Measurements from ENCODE around the gene NLRP9.

The NLRP9 gene

DNA sequence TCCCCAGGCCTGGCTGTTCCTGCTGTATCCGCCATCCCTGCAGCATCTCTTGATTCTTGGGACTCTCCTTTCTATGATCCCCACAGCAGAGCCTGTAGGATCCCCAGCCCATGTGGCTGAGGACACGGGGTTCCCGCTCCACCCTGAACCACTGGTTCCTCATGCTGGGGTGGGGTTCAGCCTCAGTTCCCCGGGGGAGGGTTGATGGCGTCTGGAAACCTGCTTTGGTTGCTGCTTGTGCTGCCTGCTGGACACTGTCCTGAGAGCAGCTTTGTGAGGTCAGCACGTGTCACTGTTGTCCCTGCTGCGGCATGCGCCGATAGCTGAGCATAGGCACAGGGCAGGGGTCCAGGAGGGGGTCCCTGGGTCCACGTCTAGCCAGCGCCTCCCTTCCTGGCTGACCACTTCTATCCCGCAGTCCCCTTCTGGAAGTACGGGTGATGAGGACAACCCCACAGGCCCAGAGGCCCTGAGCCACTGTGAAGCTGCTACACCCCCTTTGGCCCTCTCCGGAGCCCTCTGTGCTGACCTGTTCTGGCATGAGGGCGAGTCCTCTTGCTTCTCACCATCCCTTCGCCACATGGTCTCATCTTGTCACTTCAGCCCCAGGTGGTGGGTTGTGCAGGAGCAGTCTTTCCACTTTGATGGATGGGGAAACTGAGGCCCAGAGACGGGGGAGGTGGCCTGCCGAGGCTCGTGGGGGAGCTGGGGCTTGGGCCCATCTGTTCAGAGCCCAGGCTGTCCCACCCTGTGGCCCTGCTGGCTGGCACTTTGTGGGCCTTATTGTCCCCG lies 57.7 kb downstream of the NLRP9 start:
- TF ChIP-seq, protein P1, sequence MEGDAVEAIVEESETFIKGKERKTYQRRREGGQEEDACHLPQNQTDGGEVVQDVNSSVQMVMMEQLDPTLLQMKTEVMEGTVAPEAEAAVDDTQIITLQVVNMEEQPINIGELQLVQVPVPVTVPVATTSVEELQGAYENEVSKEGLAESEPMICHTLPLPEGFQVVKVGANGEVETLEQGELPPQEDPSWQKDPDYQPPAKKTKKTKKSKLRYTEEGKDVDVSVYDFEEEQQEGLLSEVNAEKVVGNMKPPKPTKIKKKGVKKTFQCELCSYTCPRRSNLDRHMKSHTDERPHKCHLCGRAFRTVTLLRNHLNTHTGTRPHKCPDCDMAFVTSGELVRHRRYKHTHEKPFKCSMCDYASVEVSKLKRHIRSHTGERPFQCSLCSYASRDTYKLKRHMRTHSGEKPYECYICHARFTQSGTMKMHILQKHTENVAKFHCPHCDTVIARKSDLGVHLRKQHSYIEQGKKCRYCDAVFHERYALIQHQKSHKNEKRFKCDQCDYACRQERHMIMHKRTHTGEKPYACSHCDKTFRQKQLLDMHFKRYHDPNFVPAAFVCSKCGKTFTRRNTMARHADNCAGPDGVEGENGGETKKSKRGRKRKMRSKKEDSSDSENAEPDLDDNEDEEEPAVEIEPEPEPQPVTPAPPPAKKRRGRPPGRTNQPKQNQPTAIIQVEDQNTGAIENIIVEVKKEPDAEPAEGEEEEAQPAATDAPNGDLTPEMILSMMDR (IDR thresholded peaks at IDR 0.05; ENCODE audit: insufficient read depth, low read depth, low read length, missing control alignments), result no peak
- no peak for DNase-seq (ENCODE audit: low read depth)
- H3K4me3 ChIP-seq (ENCODE audit: low read depth, low read length), result no peak overlapping the region

DNA sequence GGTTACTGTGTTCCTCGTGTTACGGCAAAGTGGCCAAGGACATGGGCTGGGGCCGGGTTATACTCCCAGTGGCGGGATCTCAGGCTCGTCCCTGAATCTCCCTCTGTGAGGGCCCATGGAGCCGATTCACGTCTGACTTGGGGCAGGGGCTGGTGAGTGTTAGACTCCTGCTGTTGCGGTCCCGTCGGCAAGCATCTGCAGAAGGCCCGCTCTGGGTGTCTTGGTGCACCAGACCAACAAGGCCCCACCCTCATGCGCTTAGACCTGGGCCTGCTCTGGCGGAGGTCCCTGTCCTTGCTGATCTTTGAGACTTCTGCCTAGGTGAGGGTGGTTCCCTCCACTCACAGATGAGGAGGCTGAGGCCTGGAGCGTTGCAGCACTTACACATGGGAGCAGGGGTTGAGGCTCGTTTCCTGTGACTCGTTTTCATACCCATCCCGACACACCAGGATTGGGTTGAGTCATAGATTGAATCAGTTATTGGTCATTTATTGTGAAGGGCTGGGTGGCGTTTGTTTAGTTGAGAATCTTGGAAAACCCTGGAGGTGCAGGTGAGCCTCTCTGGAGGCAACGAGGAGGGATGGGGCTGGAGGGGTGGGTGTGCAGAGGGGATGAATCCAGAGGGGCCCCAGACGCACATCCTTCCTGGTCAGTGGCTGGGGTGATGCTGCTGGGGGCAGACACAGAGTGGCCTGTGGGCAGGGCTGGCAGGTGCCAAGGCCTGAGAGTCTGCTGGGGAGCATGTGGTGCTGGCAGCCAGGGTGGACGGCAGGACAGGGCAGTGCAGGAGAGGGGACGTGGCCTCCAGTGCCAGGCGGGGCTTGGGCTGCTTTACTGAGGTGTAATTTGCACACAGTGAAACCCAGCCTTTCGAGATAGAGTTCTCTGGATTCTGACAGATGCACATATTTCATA lies 58.6 kb downstream of the NLRP9 start:
- TF ChIP-seq, protein P1 (IDR thresholded peaks at IDR 0.05; ENCODE audit: insufficient read depth, low read depth, low read length, missing control alignments), result no peak
- no peak overlapping the region for H3K4me3 ChIP-seq (ENCODE audit: low read depth, low read length)
- DNase-seq (ENCODE audit: low read depth), result no peak

DNA sequence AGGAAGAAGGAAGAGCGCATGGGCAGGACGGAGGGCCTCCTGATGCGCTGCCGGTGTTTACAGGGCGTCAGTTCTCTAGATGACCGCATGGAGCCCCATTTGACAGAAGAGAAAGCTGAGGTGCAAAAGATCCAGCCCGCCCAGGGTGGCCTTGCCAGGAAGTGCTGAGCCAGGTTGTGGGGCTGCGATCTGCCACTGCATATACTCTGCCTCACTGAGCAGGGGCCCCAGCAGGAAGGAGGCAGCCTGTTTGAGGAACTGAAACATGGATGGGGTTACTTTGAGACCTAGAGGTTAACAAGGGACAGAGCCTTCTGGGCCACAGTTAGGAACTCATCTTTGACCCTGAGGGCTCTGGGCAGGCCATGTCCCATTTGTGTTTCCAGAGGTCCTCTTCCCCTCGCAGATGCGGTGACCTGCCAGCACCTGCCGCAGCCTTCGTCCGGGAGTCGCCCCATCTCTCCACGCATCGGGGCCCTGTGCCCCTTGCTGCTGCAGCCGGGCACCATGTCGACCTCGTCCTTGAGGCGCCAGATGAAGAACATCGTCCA lies 60.0 kb downstream of the NLRP9 start:
- peak overlapping the region; percentile 96 for H3K4me3 ChIP-seq (ENCODE audit: low read depth, low read length)
- TF ChIP-seq, protein P1 (IDR thresholded peaks at IDR 0.05; ENCODE audit: insufficient read depth, low read depth, low read length, missing control alignments), result peak; percentile 39
- peak; percentile 97 for DNase-seq (ENCODE audit: low read depth)

DNA sequence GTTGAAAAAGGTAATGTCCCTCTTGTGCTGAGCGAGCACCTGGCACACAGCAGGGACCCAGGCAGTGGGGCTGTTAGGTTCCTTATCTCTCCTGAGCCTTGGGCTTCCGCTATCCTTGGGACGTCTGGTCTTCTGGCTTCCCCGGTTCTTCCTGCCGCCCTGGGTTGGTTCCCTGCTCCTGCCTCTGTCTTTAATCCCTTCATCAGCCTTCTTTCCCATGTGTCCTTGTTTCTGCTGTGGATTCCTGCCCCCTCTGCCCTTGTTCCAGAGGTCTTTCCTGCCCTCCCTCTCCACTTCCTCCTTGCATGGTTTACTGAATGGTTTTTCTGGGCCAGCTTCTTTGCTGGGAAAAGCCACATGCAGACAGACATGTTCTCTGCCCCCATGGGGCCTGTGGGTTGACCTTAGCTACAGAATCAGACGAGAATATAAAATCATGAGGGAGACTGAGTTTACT lies 60.6 kb downstream of the NLRP9 start:
- TF ChIP-seq, protein P1 (IDR thresholded peaks at IDR 0.05; ENCODE audit: insufficient read depth, low read depth, low read length, missing control alignments), result no peak
- H3K4me3 ChIP-seq (ENCODE audit: low read depth, low read length), result peak overlapping the region; percentile 96
- peak; percentile 32 for DNase-seq (ENCODE audit: low read depth)

DNA sequence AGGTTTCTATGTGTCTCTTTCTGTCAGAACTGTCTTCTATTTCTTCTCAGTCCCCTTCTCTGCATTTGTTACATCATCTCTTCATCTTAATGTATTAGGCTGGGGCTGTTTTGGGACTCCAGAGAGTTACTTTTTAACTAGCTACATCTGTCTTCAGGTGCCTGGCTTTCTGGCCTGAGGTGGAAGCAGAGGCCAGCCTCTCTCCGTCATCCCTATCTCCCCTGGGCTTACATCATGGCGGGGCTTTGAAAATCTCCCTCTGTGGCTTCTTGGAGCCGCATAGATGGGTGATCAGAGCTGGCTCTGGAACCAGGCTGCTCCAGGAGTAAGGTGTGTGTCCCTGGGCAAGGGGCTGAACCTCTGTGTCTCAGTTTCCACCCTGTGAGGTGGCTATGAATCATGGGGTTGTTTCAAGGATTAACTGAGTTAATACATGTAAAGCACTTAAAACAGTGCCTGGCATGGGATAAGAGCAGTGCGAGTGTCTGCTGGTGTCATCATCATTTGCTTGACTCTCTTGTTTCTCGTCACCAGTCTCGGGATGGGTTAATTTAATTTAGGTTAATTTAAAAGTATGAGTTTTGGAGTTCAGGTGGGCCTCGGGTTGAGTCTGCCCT lies 61.2 kb downstream of the NLRP9 start:
- H3K4me3 ChIP-seq (ENCODE audit: low read depth, low read length), result peak overlapping the region; percentile 96
- TF ChIP-seq, protein P1 (IDR thresholded peaks at IDR 0.05; ENCODE audit: insufficient read depth, low read depth, low read length, missing control alignments), result no peak

DNA sequence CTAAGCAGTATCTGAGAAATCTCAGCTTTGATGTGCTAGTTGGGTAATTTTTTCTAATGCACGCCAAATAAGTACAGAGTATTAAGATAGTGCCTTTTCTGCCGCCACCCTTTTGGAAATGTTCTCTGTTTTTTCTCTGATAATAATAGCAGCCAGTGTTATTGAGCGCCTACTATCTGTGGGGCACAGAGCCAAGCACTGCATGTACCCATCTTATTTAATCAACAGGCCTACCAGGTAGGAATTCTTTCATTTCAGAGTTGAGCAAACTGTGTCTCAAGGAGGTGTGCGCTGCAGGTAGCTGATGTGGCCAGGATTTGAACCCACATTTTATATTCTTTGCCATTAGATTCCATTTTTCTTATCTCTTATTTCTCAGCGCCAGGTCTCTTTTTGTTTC lies 61.8 kb downstream of the NLRP9 start:
- no peak for DNase-seq (ENCODE audit: low read depth)
- peak overlapping the region; percentile 96 for H3K4me3 ChIP-seq (ENCODE audit: low read depth, low read length)
- TF ChIP-seq, protein P1 (IDR thresholded peaks at IDR 0.05; ENCODE audit: insufficient read depth, low read depth, low read length, missing control alignments), result no peak

More for the DNA sequence above, 61.2 kb downstream of the NLRP9 start:
- no peak for DNase-seq (ENCODE audit: low read depth)

Data from GM12865 (cell line).